Measurements from ENCODE around the gene LYRM9.
"Not testable (repeated sequence)": the region's sequence is repeated elsewhere in the genome, so short reads cannot be mapped to it uniquely, and the experiment has no call there.

The LYRM9 gene

GRCh38 chr17:27921599-27921998 is 28.4 kb upstream of the LYRM9 start:
- no peaks in the 10 kb centered on the region for H3K79me2 ChIP-seq (ENCODE audit: control insufficient read depth, insufficient read depth, low read length, unreplicated experiment)
- H3K4me1 ChIP-seq (ENCODE audit: control insufficient read depth, insufficient read depth, low read length, unreplicated experiment), result no peaks in the 10 kb centered on the region
- H3K36me3 ChIP-seq (ENCODE audit: insufficient read depth, low read length), result no peaks in the 10 kb centered on the region
- 0 out of 2 replicates have a peak, but pooled peaks cover 8% of the 10 kb centered on the region for H3K27me3 ChIP-seq (ENCODE audit: insufficient read depth, low read length)
- no peak overlapping the region for H3K4me3 ChIP-seq (ENCODE audit: low read depth, low read length)
- no peak overlapping the region for H3K27ac ChIP-seq (ENCODE audit: low read depth, low read length)
- no peak overlapping the region for H2AFZ ChIP-seq (ENCODE audit: low read length, unreplicated experiment)

- Histone ChIP-seq H3K79me2 (ENCODE audit: control insufficient read depth, insufficient read depth, low read length, unreplicated experiment) (no peaks in the 10 kb centered on the region), H3K4me1 (ENCODE audit: control insufficient read depth, insufficient read depth, low read length, unreplicated experiment) (no peaks in the 10 kb centered on the region), H3K27me3 (ENCODE audit: insufficient read depth, low read length) (peaks cover 7% of the 10 kb centered on the region; the same call in 1 of the 2 replicates), H3K27ac (ENCODE audit: low read depth, low read length) (no peak overlapping the region), H3K4me3 (ENCODE audit: low read depth, low read length) (no peak overlapping the region), H3K36me3 (ENCODE audit: insufficient read depth, low read length) (no peaks in the 10 kb centered on the region), H2AFZ (ENCODE audit: low read length, unreplicated experiment) (no peak overlapping the region)
Observed at GRCh38 chr17:27921077-27921476, 27.9 kb upstream of the LYRM9 start.

GRCh38 chr17:27920569-27920968 is 27.4 kb upstream of the LYRM9 start:
- H3K4me1 ChIP-seq (ENCODE audit: control insufficient read depth, insufficient read depth, low read length, unreplicated experiment), result no peaks in the 10 kb centered on the region
- no peaks in the 10 kb centered on the region for H3K79me2 ChIP-seq (ENCODE audit: control insufficient read depth, insufficient read depth, low read length, unreplicated experiment)
- H3K36me3 ChIP-seq (ENCODE audit: insufficient read depth, low read length), result no peaks in the 10 kb centered on the region
- peaks cover 4% of the 10 kb centered on the region; the same call in 1 of the 2 replicates for H3K27me3 ChIP-seq (ENCODE audit: insufficient read depth, low read length)
- no peak overlapping the region for H3K4me3 ChIP-seq (ENCODE audit: low read depth, low read length)
- no peak overlapping the region for H3K27ac ChIP-seq (ENCODE audit: low read depth, low read length)
- H2AFZ ChIP-seq (ENCODE audit: low read length, unreplicated experiment), result no peak overlapping the region

GRCh38 chr17:27919079-27919478 is 25.9 kb upstream of the LYRM9 start:
- Histone ChIP-seq H3K27me3 (ENCODE audit: insufficient read depth, low read length) (peaks cover 2% of the 10 kb centered on the region; the same call in 1 of the 2 replicates), H2AFZ (ENCODE audit: low read length, unreplicated experiment) (no peak overlapping the region), H3K79me2 (ENCODE audit: control insufficient read depth, insufficient read depth, low read length, unreplicated experiment) (no peaks in the 10 kb centered on the region), H3K4me1 (ENCODE audit: control insufficient read depth, insufficient read depth, low read length, unreplicated experiment) (no peaks in the 10 kb centered on the region), H3K36me3 (ENCODE audit: insufficient read depth, low read length) (no peaks in the 10 kb centered on the region), H3K27ac (ENCODE audit: low read depth, low read length) (no peak overlapping the region), H3K4me3 (ENCODE audit: low read depth, low read length) (no peak overlapping the region)

- H3K27me3 ChIP-seq (ENCODE audit: insufficient read depth, low read length), result peaks cover 2% of the 10 kb centered on the region; the same call in 1 of the 2 replicates
- no peak overlapping the region for H3K4me3 ChIP-seq (ENCODE audit: low read depth, low read length)
- no peak overlapping the region for H2AFZ ChIP-seq (ENCODE audit: low read length, unreplicated experiment)
- H3K27ac ChIP-seq (ENCODE audit: low read depth, low read length), result no peak overlapping the region
- no peaks in the 10 kb centered on the region for H3K79me2 ChIP-seq (ENCODE audit: control insufficient read depth, insufficient read depth, low read length, unreplicated experiment)
- no peaks in the 10 kb centered on the region for H3K36me3 ChIP-seq (ENCODE audit: insufficient read depth, low read length)
- H3K4me1 ChIP-seq (ENCODE audit: control insufficient read depth, insufficient read depth, low read length, unreplicated experiment), result no peaks in the 10 kb centered on the region
Observed at GRCh38 chr17:27918498-27918897, 25.3 kb upstream of the LYRM9 start.

- no peak overlapping the region for H3K27ac ChIP-seq (ENCODE audit: low read depth, low read length)
- no peak overlapping the region for H2AFZ ChIP-seq (ENCODE audit: low read length, unreplicated experiment)
- H3K79me2 ChIP-seq (ENCODE audit: control insufficient read depth, insufficient read depth, low read length, unreplicated experiment), result no peaks in the 10 kb centered on the region
- H3K4me1 ChIP-seq (ENCODE audit: control insufficient read depth, insufficient read depth, low read length, unreplicated experiment), result no peaks in the 10 kb centered on the region
- H3K27me3 ChIP-seq (ENCODE audit: insufficient read depth, low read length), result peaks cover 2% of the 10 kb centered on the region; the same call in 1 of the 2 replicates
- H3K4me3 ChIP-seq (ENCODE audit: low read depth, low read length), result no peak overlapping the region
- no peaks in the 10 kb centered on the region for H3K36me3 ChIP-seq (ENCODE audit: insufficient read depth, low read length)
Observed at GRCh38 chr17:27917000-27917399, 23.8 kb upstream of the LYRM9 start.

GRCh38 chr17:27915709-27916108 is 22.5 kb upstream of the LYRM9 start:
- no peak overlapping the region for H2AFZ ChIP-seq (ENCODE audit: low read length, unreplicated experiment)
- no peak overlapping the region for H3K27ac ChIP-seq (ENCODE audit: low read depth, low read length)
- H3K36me3 ChIP-seq (ENCODE audit: insufficient read depth, low read length), result no peaks in the 10 kb centered on the region
- H3K79me2 ChIP-seq (ENCODE audit: control insufficient read depth, insufficient read depth, low read length, unreplicated experiment), result no peaks in the 10 kb centered on the region
- H3K27me3 ChIP-seq (ENCODE audit: insufficient read depth, low read length), result peaks cover 2% of the 10 kb centered on the region; the same call in 1 of the 2 replicates
- no peaks in the 10 kb centered on the region for H3K4me1 ChIP-seq (ENCODE audit: control insufficient read depth, insufficient read depth, low read length, unreplicated experiment)
- H3K4me3 ChIP-seq (ENCODE audit: low read depth, low read length), result no peak overlapping the region

GRCh38 chr17:27914382-27914781 is 21.2 kb upstream of the LYRM9 start:
- H2AFZ ChIP-seq (ENCODE audit: low read length, unreplicated experiment), result no peak overlapping the region
- H3K27ac ChIP-seq (ENCODE audit: low read depth, low read length), result no peak overlapping the region
- no peak overlapping the region for H3K4me3 ChIP-seq (ENCODE audit: low read depth, low read length)
- H3K36me3 ChIP-seq (ENCODE audit: insufficient read depth, low read length), result no peaks in the 10 kb centered on the region
- H3K27me3 ChIP-seq (ENCODE audit: insufficient read depth, low read length), result peaks cover 7% of the 10 kb centered on the region; the same call in 1 of the 2 replicates
- no peaks in the 10 kb centered on the region for H3K4me1 ChIP-seq (ENCODE audit: control insufficient read depth, insufficient read depth, low read length, unreplicated experiment)
- no peaks in the 10 kb centered on the region for H3K79me2 ChIP-seq (ENCODE audit: control insufficient read depth, insufficient read depth, low read length, unreplicated experiment)

- H2AFZ ChIP-seq (ENCODE audit: low read length, unreplicated experiment), result no peak overlapping the region
- H3K4me3 ChIP-seq (ENCODE audit: low read depth, low read length), result no peak overlapping the region
- H3K36me3 ChIP-seq (ENCODE audit: insufficient read depth, low read length), result no peaks in the 10 kb centered on the region
- no peaks in the 10 kb centered on the region for H3K4me1 ChIP-seq (ENCODE audit: control insufficient read depth, insufficient read depth, low read length, unreplicated experiment)
- no peaks in the 10 kb centered on the region for H3K79me2 ChIP-seq (ENCODE audit: control insufficient read depth, insufficient read depth, low read length, unreplicated experiment)
- no peak overlapping the region for H3K27ac ChIP-seq (ENCODE audit: low read depth, low read length)
- peaks cover 10% of the 10 kb centered on the region for H3K27me3 ChIP-seq (ENCODE audit: insufficient read depth, low read length)
Observed at GRCh38 chr17:27912964-27913363, 19.8 kb upstream of the LYRM9 start.

GRCh38 chr17:27912299-27912698 is 19.1 kb upstream of the LYRM9 start:
- H2AFZ ChIP-seq (ENCODE audit: low read length, unreplicated experiment); H3K36me3 ChIP-seq (ENCODE audit: insufficient read depth, low read length): not testable (repeated sequence)
- peaks cover 16% of the 10 kb centered on the region for H3K27me3 ChIP-seq (ENCODE audit: insufficient read depth, low read length)

GRCh38 chr17:27907976-27908558 is 14.9 kb upstream of the LYRM9 start:
- Histone ChIP-seq H3K27ac (ENCODE audit: low read depth, low read length) (no peak overlapping the region), H3K4me1 (ENCODE audit: control insufficient read depth, insufficient read depth, low read length, unreplicated experiment) (no peaks in the 10 kb centered on the region), H2AFZ (ENCODE audit: low read length, unreplicated experiment) (no peak overlapping the region), H3K27me3 (ENCODE audit: insufficient read depth, low read length) (peaks cover 51% of the 10 kb centered on the region), H3K79me2 (ENCODE audit: control insufficient read depth, insufficient read depth, low read length, unreplicated experiment) (no peaks in the 10 kb centered on the region), H3K36me3 (ENCODE audit: insufficient read depth, low read length) (no peaks in the 10 kb centered on the region), H3K4me3 (ENCODE audit: low read depth, low read length) (no peak overlapping the region)

More at GRCh38 chr17:27912299-27912698, 19.1 kb upstream of the LYRM9 start:
- not testable (repeated sequence) for H3K27ac ChIP-seq (ENCODE audit: low read depth, low read length); H3K79me2 ChIP-seq (ENCODE audit: control insufficient read depth, insufficient read depth, low read length, unreplicated experiment); H3K4me1 ChIP-seq (ENCODE audit: control insufficient read depth, insufficient read depth, low read length, unreplicated experiment); H3K4me3 ChIP-seq (ENCODE audit: low read depth, low read length)

All from ACC112 (cell line).